Dermis blood vessel endothelial cell (primary cell): ENCODE measurements around the gene RNU1-3. TPM values are rescaled to one million over a fixed set of nuclear protein-coding genes. Genes with fewer than 3 reads are reported as not detected.
"Not testable (repeated sequence)": the region's sequence is repeated elsewhere in the genome, so short reads cannot be mapped to it uniquely, and the experiment has no call there.

Experiments used
- DNase-seq: peaks from one replicate; pipeline ENCODE4 v3.0.0; 2010
- total RNA-seq: library from RNA; depleted of rRNA; stranded (reverse); fragments of >200 nt; gene quantifications from 2 replicates; pipeline ENCODE4 v1.2.3, GENCODE V29; 2014

The RNU1-3 gene
- total RNA-seq, 1 donor from 2014 or later, result under 0.01 TPM

DNA sequence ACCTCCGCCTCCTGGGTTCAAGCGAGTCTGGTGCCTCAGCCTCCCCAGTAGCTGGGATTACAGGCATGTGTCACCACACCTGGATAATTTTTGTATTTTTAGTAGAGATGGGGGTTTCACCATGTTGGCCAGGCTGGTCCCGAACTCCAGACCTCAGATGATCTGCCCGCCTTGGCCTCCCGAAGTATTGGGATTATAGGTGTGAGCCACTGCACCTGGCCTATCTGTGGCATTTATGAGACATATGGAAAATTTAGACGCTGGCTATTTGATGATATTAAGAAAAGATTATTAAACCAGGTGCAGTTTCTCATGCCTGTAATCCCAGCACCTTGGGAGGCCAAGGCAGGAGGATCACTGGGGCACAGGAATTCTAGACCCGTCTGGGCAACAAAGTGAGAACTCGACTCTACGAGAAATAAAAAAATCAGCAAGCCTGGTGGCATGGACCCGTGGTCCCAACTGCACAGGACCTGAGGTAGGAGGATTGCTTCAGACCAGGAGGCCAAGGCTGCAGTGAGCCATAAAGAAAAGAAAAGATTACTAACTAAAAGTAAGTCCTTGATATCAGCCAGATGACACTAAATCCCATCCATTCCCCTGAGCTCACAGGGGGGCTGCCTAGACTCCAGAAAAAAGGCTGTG is 30.1 kb downstream of the RNU1-3 start:
- DNase-seq, result not testable (repeated sequence)

DNA sequence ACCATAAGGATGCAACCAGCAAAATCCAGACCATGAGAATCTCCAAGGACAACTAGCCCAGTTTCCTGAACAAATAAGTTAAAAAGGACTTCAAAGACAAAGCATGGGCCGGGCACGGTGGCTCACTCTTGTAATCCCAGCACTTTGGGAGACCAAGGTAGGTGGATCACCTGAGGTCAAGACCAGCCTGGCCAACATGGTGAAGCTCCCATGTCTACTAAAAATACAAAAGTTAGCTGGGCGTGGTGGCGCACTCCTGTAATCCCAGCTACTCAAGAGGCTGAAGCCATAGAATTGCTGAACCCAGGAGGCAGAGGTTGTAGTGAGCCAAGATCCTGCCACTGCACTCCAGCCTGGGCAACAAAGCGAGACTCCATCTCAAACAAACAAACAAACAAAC is 30.8 kb downstream of the RNU1-3 start:
- DNase-seq, result not testable (repeated sequence)

GRCh38 chr1:16633540-16634282 is 33.0 kb downstream of the RNU1-3 start:
- not testable (repeated sequence) for DNase-seq

GRCh38 chr1:16632044-16632850 is 34.5 kb downstream of the RNU1-3 start:
- DNase-seq, result not testable (repeated sequence)

GRCh38 chr1:16631248-16632043 is 35.3 kb downstream of the RNU1-3 start:
- no peak for DNase-seq

- no peak for DNase-seq
Observed at GRCh38 chr1:16630661-16631247, 36.0 kb downstream of the RNU1-3 start.

DNA sequence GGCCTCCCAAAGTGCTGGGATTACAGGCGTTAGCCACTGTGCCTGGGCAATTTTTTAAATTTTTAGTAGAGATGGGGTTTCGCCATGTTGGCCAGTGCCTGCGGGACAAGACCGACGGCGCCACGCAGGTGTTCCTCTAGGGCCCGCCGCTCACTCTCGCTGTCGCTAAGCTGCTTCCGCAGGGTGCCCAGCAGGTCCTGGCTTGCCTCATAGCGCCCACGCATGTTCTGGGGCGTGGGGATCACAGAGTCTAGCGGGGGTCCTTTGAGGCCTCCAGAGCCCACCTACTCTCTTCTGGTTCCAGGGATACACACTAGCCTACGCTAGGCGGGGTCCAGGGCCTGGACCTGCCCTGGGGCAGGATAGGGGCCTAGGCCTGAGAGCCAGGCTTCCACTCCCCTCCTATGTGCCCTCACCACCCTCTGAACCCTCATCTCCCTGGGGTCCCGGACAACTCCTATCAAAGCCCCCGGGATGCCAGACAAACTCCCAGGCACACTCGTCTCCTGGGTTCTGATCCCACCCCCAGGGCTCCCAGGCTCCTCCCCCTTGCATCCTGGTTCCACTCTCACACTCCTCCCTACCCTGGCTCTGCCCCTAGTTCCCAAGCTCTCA is 36.7 kb downstream of the RNU1-3 start:
- not testable (repeated sequence) for DNase-seq

- no peak for DNase-seq
Observed at GRCh38 chr1:16628361-16629111, 38.2 kb downstream of the RNU1-3 start.

DNA sequence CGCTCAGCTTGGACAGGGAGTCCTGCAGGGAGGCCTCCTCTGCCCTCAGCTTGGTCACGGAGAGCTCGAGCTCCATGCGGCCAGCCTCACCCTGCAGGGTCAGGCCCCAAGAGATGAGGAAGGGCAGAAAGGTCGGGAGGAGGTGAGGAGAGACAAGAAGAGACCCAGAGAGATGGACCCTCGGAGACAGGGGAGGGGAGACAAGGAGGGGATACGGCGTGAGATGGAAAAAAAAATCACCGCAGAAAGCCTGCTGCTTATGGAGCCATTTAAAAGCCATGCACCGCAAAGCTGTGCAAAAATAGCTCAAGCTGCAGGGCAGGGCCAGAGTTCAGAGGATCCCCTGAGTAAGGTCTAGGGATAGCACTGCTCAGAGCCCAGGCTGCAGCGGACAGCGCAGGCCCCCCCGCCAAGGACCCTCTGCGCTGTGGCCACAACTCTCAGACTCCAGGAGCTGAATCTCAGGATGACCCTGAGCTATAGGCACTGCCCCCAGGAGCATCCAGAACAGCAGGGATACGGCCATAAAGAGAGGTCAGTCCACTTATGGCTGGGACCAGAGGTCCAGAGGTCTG is 40.3 kb downstream of the RNU1-3 start:
- DNase-seq, result not testable (repeated sequence)

DNA sequence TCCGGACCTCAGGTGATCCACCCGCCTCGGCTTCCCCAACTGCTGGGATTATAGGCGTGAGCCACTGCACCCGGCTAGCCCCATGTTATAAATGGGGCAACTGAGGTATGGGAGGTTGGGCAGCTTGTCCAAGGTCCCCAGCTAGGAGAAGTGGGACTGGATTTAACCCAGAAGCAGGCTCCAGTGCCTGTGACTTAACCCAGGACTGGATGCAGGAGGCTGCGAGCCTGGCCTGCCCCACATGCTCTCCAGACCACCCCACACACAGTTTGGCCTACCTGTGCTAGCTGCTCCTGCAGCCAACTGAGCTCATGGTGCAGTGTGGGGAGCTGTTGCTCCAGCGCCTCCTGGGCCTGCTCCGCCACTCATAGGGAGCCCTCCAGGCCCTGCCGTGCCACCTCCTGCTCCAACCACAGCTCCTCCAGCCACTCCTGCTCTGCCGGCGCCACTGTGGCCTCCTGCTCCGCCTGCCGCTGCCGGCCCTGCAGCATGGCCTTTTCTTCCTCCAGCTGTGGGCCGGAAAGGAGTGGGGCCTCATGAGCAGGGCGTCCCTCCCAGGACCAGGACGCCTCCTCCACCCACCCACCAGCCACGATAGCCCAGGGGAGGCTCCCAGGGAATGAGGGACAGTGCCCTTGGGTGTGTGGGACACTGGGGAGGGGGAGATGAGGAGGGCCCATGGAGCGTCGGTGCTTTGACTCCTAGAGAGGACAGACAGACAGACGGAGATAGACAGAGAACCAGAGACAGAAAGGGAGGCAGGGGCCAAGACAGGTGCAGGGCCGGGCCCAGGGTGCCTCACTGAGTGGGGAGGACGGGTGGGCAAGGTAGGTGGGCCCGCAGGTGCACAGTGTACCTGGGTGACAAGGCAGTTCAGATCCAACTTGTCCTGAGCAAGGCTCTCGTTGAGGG is 41.0 kb downstream of the RNU1-3 start:
- no peak for DNase-seq

- DNase-seq, result not testable (repeated sequence)
Observed at GRCh38 chr1:16623812-16624719, 42.7 kb downstream of the RNU1-3 start.

- DNase-seq, result not testable (repeated sequence)
Observed at GRCh38 chr1:16623337-16623736, 43.4 kb downstream of the RNU1-3 start.

DNA sequence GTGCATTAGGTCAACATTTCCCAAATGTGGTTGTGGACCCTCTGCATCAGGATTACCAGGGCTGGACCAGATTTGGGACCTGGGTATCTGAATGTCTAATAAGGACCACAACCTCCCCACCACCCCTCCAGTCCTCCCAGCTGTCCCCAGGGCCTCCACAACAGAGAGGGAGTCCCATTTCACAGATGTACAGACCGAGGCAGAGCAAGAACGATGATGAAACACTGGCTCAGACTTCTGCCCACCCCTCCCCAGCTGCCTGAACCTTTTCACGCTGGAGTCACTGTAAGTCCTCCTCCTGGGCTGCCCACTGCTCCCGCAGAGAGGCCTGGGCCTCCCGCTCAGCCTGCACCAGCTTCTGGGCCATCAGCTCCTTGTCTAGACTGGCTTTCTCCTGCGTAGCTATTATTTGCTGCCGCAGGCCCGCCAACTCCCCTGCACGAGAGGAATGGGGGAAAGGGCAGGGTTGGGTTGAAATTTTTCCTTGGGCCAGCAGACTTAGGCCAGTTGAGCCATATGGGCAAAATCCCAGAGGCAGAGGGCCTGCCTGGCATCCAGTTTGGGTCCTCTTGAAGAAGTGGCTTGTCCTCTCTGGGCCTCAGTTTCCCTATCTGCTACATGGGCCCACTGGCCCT is 45.0 kb downstream of the RNU1-3 start:
- not testable (repeated sequence) for DNase-seq

DNA sequence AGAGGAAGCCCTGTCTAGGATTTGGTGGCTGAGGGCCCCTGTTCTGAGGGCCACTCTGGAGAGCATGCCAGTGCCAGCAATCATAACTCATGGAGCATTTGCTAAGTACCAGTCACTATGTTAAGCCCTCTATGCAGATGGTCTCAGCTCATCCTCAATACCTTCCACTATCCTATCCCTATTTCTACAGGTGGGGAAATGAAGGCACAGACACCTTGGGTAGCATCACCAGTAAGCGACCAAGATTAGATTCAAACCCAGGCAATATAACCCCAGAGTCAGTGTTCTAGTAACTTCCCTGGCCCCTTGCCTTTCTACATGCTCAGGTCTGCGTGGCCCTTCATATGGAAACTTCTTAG is 45.5 kb downstream of the RNU1-3 start:
- no peak for DNase-seq

DNA sequence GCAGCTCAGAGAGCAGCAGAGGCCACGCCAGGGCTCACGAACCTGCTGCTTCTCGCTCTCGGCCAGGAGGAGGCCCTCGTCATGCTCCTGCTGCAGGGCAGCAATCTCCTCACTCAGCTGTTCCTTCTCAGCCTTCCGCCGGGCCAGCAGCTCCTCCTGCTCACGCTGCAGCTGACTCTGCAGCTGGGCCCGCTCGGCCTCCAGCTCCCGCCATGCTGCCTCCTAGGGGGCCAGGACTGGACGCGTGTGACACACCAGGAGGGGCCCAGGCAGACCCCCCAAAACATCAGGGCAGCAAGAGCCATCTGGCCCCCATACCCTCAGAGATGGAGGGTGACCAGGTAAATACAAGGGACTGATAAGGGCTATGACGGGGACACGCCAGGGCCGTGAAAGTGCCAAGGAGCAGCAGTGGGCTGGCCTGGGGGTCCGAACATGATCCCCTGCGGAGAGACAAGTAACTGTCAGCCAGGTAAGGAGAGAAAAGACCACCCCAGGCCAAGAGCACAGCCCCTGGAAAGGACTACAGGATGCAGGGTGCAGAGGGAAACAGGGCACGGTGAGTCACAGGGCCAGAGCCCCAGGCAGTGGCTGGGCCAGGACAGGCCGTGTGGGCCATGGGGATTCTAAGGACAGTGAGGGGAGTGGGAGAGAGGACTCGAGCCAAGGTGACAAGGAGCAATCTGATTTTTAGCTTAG is 46.8 kb downstream of the RNU1-3 start:
- DNase-seq, result not testable (repeated sequence)

- DNase-seq, result no peak
Observed at GRCh38 chr1:16618719-16619118, 48.0 kb downstream of the RNU1-3 start.
